Breast epithelium (tissue), 4 donors: ENCODE results near the gene KCNJ12. TPM values are rescaled to one million over a fixed set of nuclear protein-coding genes. Genes with fewer than 3 reads are reported as not detected.
"Not testable (repeated sequence)": the region's sequence is repeated elsewhere in the genome, so short reads cannot be mapped to it uniquely, and the experiment has no call there.

Experiments
- DNase-seq, 2 donors: peaks; one replicate each; pipeline ENCODE4 v3.0.0-alpha.2; 2019; ENCODE audit warnings: low spot score in 2 of 2
- H3K27ac ChIP-seq, 2 donors: fragments of 200-600 bp; sonication (generic) in 1 of 2; one replicate each; pipeline ENCODE4 v1.5.1; 2016 to 2019; ENCODE audit warnings: mild to moderate bottlenecking in 1 of 2
- H3K27me3 ChIP-seq, 2 donors: fragments of 200-600 bp; sonication (generic) in 1 of 2; one replicate each; pipeline versions ENCODE4 v1.5.1 to v1.6.0; 2017 to 2019; ENCODE audit warnings: control low read depth in 1 of 2, mild to moderate bottlenecking in 1 of 2
- H3K36me3 ChIP-seq: fragments of 200-600 bp; one replicate; pipeline ENCODE4 v1.5.1; 2019
- H3K4me1 ChIP-seq, 2 donors: fragments of 200-600 bp; sonication (generic); one replicate each; pipeline ENCODE4 v1.5.1; 2016 to 2019; ENCODE audit warnings: control low read depth in 1 of 2
- H3K4me3 ChIP-seq, 3 donors: fragments of 200-600 bp; sonication (generic); 1 replicate in 2 of 3; 2 replicates in 1 of 3; pipeline ENCODE4 v1.5.1; 2016 to 2019; ENCODE audit warnings: mild to moderate bottlenecking in 3 of 3, moderate library complexity in 2 of 3
- H3K9me3 ChIP-seq, 2 donors: fragments of 200-600 bp; sonication (generic) in 1 of 2; one replicate each; pipeline ENCODE4 v1.5.1; 2016 to 2019; ENCODE audit warnings: control low read depth in 1 of 2
- POLR2A ChIP-seq: fragments of 450-650 bp; IDR thresholded peaks from one replicate; pipeline ENCODE4 v1.6.1; 2016; ENCODE audit warnings: antibody characterized with exemption, mild to moderate bottlenecking, moderate library complexity
- POLR2AphosphoS5 ChIP-seq, 3 donors: sonication (generic); formaldehyde crosslinking; IDR thresholded peaks; one replicate each; pipeline ENCODE4 v1.6.1; 2017; ENCODE audit warnings: antibody characterized with exemption in 3 of 3
- intact Hi-C: fragments of 100-400 bp; cut with DNase I; formaldehyde crosslinking; loops from one replicate; pipeline ENCODE4 v1.15.1; 2023; ENCODE audit warnings: low total_unique reads
- total RNA-seq, 3 donors: library from RNA; depleted of rRNA; stranded (reverse); fragments of >200 nt; gene quantifications; one replicate each; pipeline ENCODE4 v1.1.0, GENCODE V29; 2016
- TF ChIP-seq, protein P1 (sequence below), 3 donors: fragments of 450-650 bp; IDR thresholded peaks; one replicate each; pipeline ENCODE4 v1.5.1; 2016 to 2017; ENCODE audit warnings: antibody characterized with exemption in 3 of 3, mild to moderate bottlenecking in 3 of 3, moderate library complexity in 3 of 3

Gene KCNJ12
- total RNA-seq, 3 donors from 2014 or later = 0.73 to 1.4 (median 0.98) TPM

- H3K4me1 ChIP-seq = no peaks in the 10 kb centered on the region
- H3K9me3 ChIP-seq = no peaks in the 10 kb centered on the region
- no peaks in the 10 kb centered on the region for H3K36me3 ChIP-seq
- H3K27me3 ChIP-seq = no peaks in the 10 kb centered on the region
- H3K27ac ChIP-seq = no peak overlapping the region
- DNase-seq = no peak
- no peak overlapping the region for H3K4me3 ChIP-seq
- intact Hi-C loops = no loop called here
- no peak for TF ChIP-seq POLR2A
- no peak for TF ChIP-seq POLR2AphosphoS5 (IDR thresholded peaks at IDR 0.05)
- TF ChIP-seq, protein P1, sequence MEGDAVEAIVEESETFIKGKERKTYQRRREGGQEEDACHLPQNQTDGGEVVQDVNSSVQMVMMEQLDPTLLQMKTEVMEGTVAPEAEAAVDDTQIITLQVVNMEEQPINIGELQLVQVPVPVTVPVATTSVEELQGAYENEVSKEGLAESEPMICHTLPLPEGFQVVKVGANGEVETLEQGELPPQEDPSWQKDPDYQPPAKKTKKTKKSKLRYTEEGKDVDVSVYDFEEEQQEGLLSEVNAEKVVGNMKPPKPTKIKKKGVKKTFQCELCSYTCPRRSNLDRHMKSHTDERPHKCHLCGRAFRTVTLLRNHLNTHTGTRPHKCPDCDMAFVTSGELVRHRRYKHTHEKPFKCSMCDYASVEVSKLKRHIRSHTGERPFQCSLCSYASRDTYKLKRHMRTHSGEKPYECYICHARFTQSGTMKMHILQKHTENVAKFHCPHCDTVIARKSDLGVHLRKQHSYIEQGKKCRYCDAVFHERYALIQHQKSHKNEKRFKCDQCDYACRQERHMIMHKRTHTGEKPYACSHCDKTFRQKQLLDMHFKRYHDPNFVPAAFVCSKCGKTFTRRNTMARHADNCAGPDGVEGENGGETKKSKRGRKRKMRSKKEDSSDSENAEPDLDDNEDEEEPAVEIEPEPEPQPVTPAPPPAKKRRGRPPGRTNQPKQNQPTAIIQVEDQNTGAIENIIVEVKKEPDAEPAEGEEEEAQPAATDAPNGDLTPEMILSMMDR (IDR thresholded peaks at IDR 0.05) = no peak
Measured at GRCh38 chr17:21394265-21394664, 18.1 kb downstream of the KCNJ12 start.

DNA sequence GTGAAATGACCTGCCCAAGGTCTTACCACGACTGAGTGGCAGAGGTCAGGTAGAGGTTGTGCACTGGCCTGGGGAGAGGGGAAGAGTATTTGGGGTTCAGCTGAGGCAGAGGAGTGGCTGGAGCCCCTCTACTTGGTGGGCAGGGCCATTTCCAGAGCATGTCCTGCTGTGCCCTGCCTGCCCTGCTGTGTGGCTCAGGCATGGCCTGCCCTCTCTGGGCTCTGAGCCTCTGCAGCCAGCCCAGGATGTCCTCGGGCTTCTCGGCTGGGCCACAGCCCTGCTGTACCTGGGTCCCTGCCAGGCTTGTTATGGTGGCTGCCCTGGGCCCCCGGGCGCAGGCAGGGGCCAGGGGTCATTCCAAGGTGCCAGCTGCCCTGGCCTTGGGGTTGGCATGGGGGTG, 19.6 kb downstream of the KCNJ12 start:
- DNase-seq = no peak
- TF ChIP-seq, protein P1 (IDR thresholded peaks at IDR 0.05) = no peak
- TF ChIP-seq POLR2A (no peak), POLR2AphosphoS5 (IDR thresholded peaks at IDR 0.05) (no peak)
- H3K4me1 ChIP-seq = no peaks in the 10 kb centered on the region
- H3K36me3 ChIP-seq = no peaks in the 10 kb centered on the region
- intact Hi-C loops = loop anchor here (5.0 kb wide), 1 partner anchor 828 kb away; no protein-coding TSS in a partner anchor
- H3K9me3 ChIP-seq = no peaks in the 10 kb centered on the region
- H3K27ac ChIP-seq = no peak overlapping the region
- no peak overlapping the region for H3K4me3 ChIP-seq
- no peaks in the 10 kb centered on the region for H3K27me3 ChIP-seq

GRCh38 chr17:21396237-21396636, 20.1 kb downstream of the KCNJ12 start:
- no peaks in the 10 kb centered on the region for H3K27me3 ChIP-seq
- no peak overlapping the region for H3K4me3 ChIP-seq
- no peak for DNase-seq
- H3K27ac ChIP-seq = no peak overlapping the region
- H3K9me3 ChIP-seq = no peaks in the 10 kb centered on the region
- no peaks in the 10 kb centered on the region for H3K4me1 ChIP-seq
- intact Hi-C loops = loop anchor here (5.0 kb wide), 1 partner anchor 829 kb away; no protein-coding TSS in a partner anchor
- TF ChIP-seq, protein P1 (IDR thresholded peaks at IDR 0.05) = no peak
- no peak for TF ChIP-seq POLR2A
- TF ChIP-seq POLR2AphosphoS5 (IDR thresholded peaks at IDR 0.05) = no peak
- H3K36me3 ChIP-seq = no peaks in the 10 kb centered on the region

DNA sequence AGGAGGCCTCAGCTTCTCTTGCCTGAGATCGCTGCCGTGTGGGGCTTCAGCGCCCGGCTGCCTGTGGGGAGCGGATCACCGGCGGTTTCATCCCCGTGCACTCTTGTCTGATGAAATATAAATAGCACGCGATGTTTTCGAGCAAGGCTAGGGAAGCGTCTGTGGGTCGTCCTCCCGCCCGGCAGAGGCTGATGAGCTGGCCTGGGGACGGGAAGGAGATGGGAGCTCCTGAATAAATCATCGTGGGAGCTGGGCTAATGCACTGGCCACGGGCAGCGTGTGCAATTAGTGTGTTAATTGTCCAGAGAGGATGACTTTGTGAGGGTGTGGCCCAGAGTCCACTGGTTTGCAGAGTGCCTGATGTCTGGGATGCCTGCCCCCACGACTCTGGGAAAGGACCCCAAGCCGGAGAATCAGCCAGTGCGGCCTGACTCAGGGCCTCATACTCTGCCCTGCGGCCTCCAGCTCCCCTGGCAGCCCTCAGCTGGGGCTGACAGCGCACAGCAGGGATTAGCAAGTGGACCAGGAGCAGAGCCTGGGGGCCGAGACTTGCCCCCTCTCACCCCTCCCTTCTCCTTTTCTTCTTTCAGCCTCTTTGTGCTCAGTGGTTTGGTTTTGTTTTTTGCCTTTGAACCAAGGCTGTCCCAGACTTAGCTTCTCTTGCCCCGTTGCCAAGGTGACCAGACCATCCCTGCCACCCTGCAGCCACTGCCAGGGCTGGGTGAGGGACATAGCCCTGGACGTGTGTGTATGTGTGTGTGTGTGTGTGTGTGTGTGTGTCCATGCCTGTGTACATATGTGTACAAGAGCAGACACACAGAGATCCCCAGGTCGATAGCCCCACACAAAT, 21.4 kb downstream of the KCNJ12 start:
- Histone ChIP-seq H3K36me3 (no peaks in the 10 kb centered on the region), H3K27me3 (no peaks in the 10 kb centered on the region), H3K27ac (peak overlapping the region in 1 of 2 donors; percentile 58), H3K9me3 (no peaks in the 10 kb centered on the region), H3K4me3 (no peak overlapping the region), H3K4me1 (no peaks in the 10 kb centered on the region)
- intact Hi-C loops = loop anchor here (5.0 kb wide), 1 partner anchor 830 kb away; no protein-coding TSS in a partner anchor
- no peak for DNase-seq
- TF ChIP-seq, protein P1 (IDR thresholded peaks at IDR 0.05) = no peak
- TF ChIP-seq POLR2A (no peak), POLR2AphosphoS5 (IDR thresholded peaks at IDR 0.05) (no peak)

- Histone ChIP-seq H3K4me1 (no peaks in the 10 kb centered on the region), H3K4me3 (no peak overlapping the region), H3K27ac (no peak overlapping the region), H3K27me3 (no peaks in the 10 kb centered on the region), H3K9me3 (no peaks in the 10 kb centered on the region), H3K36me3 (no peaks in the 10 kb centered on the region)
- no peak for DNase-seq
- TF ChIP-seq, protein P1 (IDR thresholded peaks at IDR 0.05) = no peak
- no peak for TF ChIP-seq POLR2A
- no peak for TF ChIP-seq POLR2AphosphoS5 (IDR thresholded peaks at IDR 0.05)
- intact Hi-C loops = loop anchor here (5.0 kb wide), 2 partner anchors 288 to 832 kb away; no protein-coding TSS in a partner anchor
Measured at GRCh38 chr17:21399474-21400186, 23.5 kb downstream of the KCNJ12 start.

GRCh38 chr17:21400187-21400569, 24.0 kb downstream of the KCNJ12 start:
- intact Hi-C loops = loop anchor here (5.0 kb wide), 1 partner anchor 287 kb away; no protein-coding TSS in a partner anchor
- not testable (repeated sequence) for H3K4me3 ChIP-seq, H3K36me3 ChIP-seq, DNase-seq, H3K27me3 ChIP-seq, H3K9me3 ChIP-seq, H3K4me1 ChIP-seq, H3K27ac ChIP-seq
